Endodermal cell (in vitro differentiated cells): ENCODE measurements around the gene ABTB2. TPM values are rescaled to one million over a fixed set of nuclear protein-coding genes. Genes with fewer than 3 reads are reported as not detected.

Source experiments
- DNase-seq: peaks from one replicate; pipeline ENCODE4 v3.0.0-alpha.2; 2017
- H3K27ac ChIP-seq: 2 replicates; pipeline ENCODE4 v1.5.1; 2013; ENCODE audit warnings: mild to moderate bottlenecking, low read depth, low read length, moderate library complexity
- H3K27me3 ChIP-seq: 2 replicates; pipeline ENCODE4 v1.6.1; 2013; ENCODE audit warnings: mild to moderate bottlenecking, low read length, moderate library complexity; ENCODE audit not compliant: insufficient read depth, control insufficient read depth, poor library complexity, severe bottlenecking
- H3K36me3 ChIP-seq: 2 replicates; pipeline ENCODE4 v1.7.0; 2013; ENCODE audit warnings: mild to moderate bottlenecking, low read length, moderate library complexity; ENCODE audit not compliant: control insufficient read depth, insufficient read depth
- H3K4me1 ChIP-seq: one replicate; pipeline ENCODE4 v1.7.0; 2013; ENCODE audit warnings: low read length; ENCODE audit not compliant: control insufficient read depth, insufficient read depth
- H3K4me3 ChIP-seq: 2 replicates; pipeline ENCODE4 v1.5.1; 2013; ENCODE audit warnings: mild to moderate bottlenecking, low read length, moderate library complexity
- H3K9ac ChIP-seq: 2 replicates; pipeline ENCODE4 v1.6.1; 2013; ENCODE audit warnings: mild to moderate bottlenecking, low read length, moderate library complexity; ENCODE audit not compliant: poor library complexity, severe bottlenecking; ENCODE audit errors: extremely low read depth
- H3K9me3 ChIP-seq: 2 replicates; pipeline ENCODE4 v1.6.1; 2013; ENCODE audit warnings: mild to moderate bottlenecking, low read length, moderate library complexity; ENCODE audit not compliant: control insufficient read depth
- H3K27ac Mint-ChIP-seq: 2 replicates; pipeline ENCODE4 v1.8.0; 2020; ENCODE audit warnings: mixed read lengths
- H3K27me3 Mint-ChIP-seq: 2 replicates; pipeline ENCODE4 v1.8.0; 2021; ENCODE audit warnings: mild to moderate bottlenecking, mixed read lengths; ENCODE audit not compliant: insufficient read depth
- H3K36me3 Mint-ChIP-seq: 2 replicates; pipeline ENCODE4 v1.8.0; 2020; ENCODE audit warnings: low read depth, mixed read lengths
- H3K4me1 Mint-ChIP-seq: 2 replicates; pipeline ENCODE4 v1.8.0; 2020; ENCODE audit warnings: mixed read lengths
- H3K4me3 Mint-ChIP-seq: 2 replicates; pipeline ENCODE4 v1.8.0; 2020; ENCODE audit warnings: mild to moderate bottlenecking, moderate library complexity, mixed read lengths
- H3K9me3 Mint-ChIP-seq: 2 replicates; pipeline ENCODE4 v1.8.0; 2020; ENCODE audit warnings: mild to moderate bottlenecking, mixed read lengths
- WGBS, 2 experiments: methylation state at CpG; one replicate each; pipeline versions ENCODE4 v1.1.5 to v1.1.7; 2013; ENCODE audit warnings: missing lambda C conversion rate in 2 of 2, mixed read lengths in 1 of 2; ENCODE audit not compliant: insufficient coverage in 1 of 2, insufficient read length in 1 of 2; 5-methylcytosine and 5-hydroxymethylcytosine counted together
- total RNA-seq, 2 donors: library from RNA; stranded (reverse); fragmentation: NEBNext Ultra II Directional in 1 of 2; extraction: Animal tissue kit (Norgen Biotek cat#: 25700) in 1 of 2; gene quantifications; 2 replicates in 1 of 2; 3 replicates in 1 of 2; pipeline ENCODE4 v1.2.1, GENCODE V29; 2021
- TF ChIP-seq, protein P1 (sequence below): fragments of 200-600 bp; sonication (generic); conservative IDR thresholded peaks from 2 replicates; pipeline ENCODE4 v1.5.0; 2021; ENCODE audit warnings: antibody characterized with exemption, mild to moderate bottlenecking

Gene ABTB2
- total RNA-seq, 2 donors from 2014 or later: 2.9 to 5.2 TPM

GRCh38 chr11:34161812-34162492 lies 195.9 kb downstream of the ABTB2 start:
- 92 to 94% methylated on average over 8 to 18 of the region's 18 CpGs for WGBS, 2 experiments
- H3K9me3 ChIP-seq: no peaks in the 10 kb centered on the region
- H3K4me3 Mint-ChIP-seq: no peak overlapping the region
- no peak overlapping the region for H3K4me3 ChIP-seq
- no peak overlapping the region for H3K9ac ChIP-seq
- no peaks in the 10 kb centered on the region for H3K4me1 Mint-ChIP-seq
- H3K4me1 ChIP-seq: no peaks in the 10 kb centered on the region
- H3K27ac Mint-ChIP-seq: no peak overlapping the region
- no peaks in the 10 kb centered on the region for H3K27me3 Mint-ChIP-seq
- H3K36me3 ChIP-seq: peaks cover 20% of the 10 kb centered on the region
- no peaks in the 10 kb centered on the region for H3K27me3 ChIP-seq
- no peak for DNase-seq
- no peak overlapping the region for H3K27ac ChIP-seq
- no peaks in the 10 kb centered on the region for H3K9me3 Mint-ChIP-seq
- TF ChIP-seq, protein P1, sequence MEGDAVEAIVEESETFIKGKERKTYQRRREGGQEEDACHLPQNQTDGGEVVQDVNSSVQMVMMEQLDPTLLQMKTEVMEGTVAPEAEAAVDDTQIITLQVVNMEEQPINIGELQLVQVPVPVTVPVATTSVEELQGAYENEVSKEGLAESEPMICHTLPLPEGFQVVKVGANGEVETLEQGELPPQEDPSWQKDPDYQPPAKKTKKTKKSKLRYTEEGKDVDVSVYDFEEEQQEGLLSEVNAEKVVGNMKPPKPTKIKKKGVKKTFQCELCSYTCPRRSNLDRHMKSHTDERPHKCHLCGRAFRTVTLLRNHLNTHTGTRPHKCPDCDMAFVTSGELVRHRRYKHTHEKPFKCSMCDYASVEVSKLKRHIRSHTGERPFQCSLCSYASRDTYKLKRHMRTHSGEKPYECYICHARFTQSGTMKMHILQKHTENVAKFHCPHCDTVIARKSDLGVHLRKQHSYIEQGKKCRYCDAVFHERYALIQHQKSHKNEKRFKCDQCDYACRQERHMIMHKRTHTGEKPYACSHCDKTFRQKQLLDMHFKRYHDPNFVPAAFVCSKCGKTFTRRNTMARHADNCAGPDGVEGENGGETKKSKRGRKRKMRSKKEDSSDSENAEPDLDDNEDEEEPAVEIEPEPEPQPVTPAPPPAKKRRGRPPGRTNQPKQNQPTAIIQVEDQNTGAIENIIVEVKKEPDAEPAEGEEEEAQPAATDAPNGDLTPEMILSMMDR: no peak
- H3K36me3 Mint-ChIP-seq: peaks cover 10% of the 10 kb centered on the region

DNA sequence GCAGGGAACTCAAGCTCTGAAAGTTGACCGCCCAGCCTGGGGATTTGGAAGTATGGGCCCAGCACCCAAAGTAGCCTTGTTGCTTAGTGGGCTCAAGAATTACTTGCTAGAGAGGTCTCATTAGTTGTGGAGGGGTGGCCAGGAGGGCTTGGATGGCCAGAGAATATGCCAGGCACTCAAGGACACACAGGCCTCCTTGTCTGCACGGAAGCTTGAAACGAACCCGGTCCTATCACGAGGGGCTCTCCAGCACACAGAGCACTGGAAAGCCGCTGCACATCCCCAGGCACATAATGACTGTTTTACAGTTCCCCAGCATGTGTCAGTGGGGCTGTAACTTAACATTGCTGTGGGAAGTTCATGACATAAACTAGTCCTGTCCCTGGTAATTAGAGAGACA lies 196.4 kb downstream of the ABTB2 start:
- Mint-ChIP-seq H3K27ac (no peak overlapping the region), H3K4me1 (no peaks in the 10 kb centered on the region), H3K4me3 (no peak overlapping the region), H3K9me3 (no peaks in the 10 kb centered on the region), H3K36me3 (peaks cover 8% of the 10 kb centered on the region), H3K27me3 (no peaks in the 10 kb centered on the region)
- no peaks in the 10 kb centered on the region for H3K4me1 ChIP-seq
- 82 to 95% methylated on average over 5 to 6 of the region's 6 CpGs for WGBS, 2 experiments
- H3K9me3 ChIP-seq: no peaks in the 10 kb centered on the region
- DNase-seq: no peak
- TF ChIP-seq, protein P1: no peak
- H3K27ac ChIP-seq: no peak overlapping the region
- H3K27me3 ChIP-seq: no peaks in the 10 kb centered on the region
- H3K4me3 ChIP-seq: no peak overlapping the region
- H3K9ac ChIP-seq: no peak overlapping the region
- H3K36me3 ChIP-seq: peaks cover 19% of the 10 kb centered on the region

- Mint-ChIP-seq H3K4me3 (no peak overlapping the region), H3K9me3 (no peaks in the 10 kb centered on the region), H3K27me3 (no peaks in the 10 kb centered on the region), H3K4me1 (no peaks in the 10 kb centered on the region), H3K27ac (no peak overlapping the region), H3K36me3 (peaks cover 8% of the 10 kb centered on the region)
- TF ChIP-seq, protein P1: no peak
- no peaks in the 10 kb centered on the region for H3K27me3 ChIP-seq
- H3K4me1 ChIP-seq: no peaks in the 10 kb centered on the region
- H3K9me3 ChIP-seq: no peaks in the 10 kb centered on the region
- H3K36me3 ChIP-seq: peaks cover 19% of the 10 kb centered on the region
- H3K4me3 ChIP-seq: no peak overlapping the region
- H3K9ac ChIP-seq: no peak overlapping the region
- H3K27ac ChIP-seq: no peak overlapping the region
- DNase-seq: no peak
- 94 to 97% methylated on average over 18 of the region's 18 CpGs for WGBS, 2 experiments
These were observed 197.0 kb downstream of the ABTB2 start for GRCh38 chr11:34160791-34161190.
